ENCODE data around the gene TFCP2L1. TPM values are rescaled to one million over a fixed set of nuclear protein-coding genes. Genes with fewer than 3 reads are reported as not detected.

The TFCP2L1 gene
- total RNA-seq, 2 experiments from 2014 or later, result 0.17 to 0.30 TPM

GRCh38 chr2:121237336-121237979 lies 47.5 kb downstream of the TFCP2L1 start:
- Mint-ChIP-seq H3K4me1 (ENCODE audit: low read depth) (no peaks in the 10 kb centered on the region), H3K36me3 (ENCODE audit: low read depth) (no peaks in the 10 kb centered on the region), H3K27me3 (no peaks in the 10 kb centered on the region), H3K27ac (no peak overlapping the region), H3K9me3 (no peaks in the 10 kb centered on the region), H3K4me3 (no peak overlapping the region)
- DNase-seq (no peak), ATAC-seq (ENCODE audit: poor library complexity) (no peak)
- ChIA-PET POLR2A (no interaction called here), CTCF (no interaction called here)
- Histone ChIP-seq H3K36me3 (ENCODE audit: insufficient read depth, low read length) (no peaks in the 10 kb centered on the region), H3K27me3 (ENCODE audit: control insufficient read depth in 1 of 2, insufficient read depth in 2 of 2, low read length in 2 of 2) (peaks cover 0 to 2% of the 10 kb centered on the region in 2 experiments), H3K27ac (ENCODE audit: low read depth in 1 of 2, low read length in 2 of 2) (no peak overlapping the region), H3K9me3 (ENCODE audit: control insufficient read depth in 1 of 2, insufficient read depth in 1 of 2, low read length in 2 of 2) (peaks cover 0 to 13% of the 10 kb centered on the region in 2 experiments), H3K4me3 (ENCODE audit: low read length) (no peak overlapping the region), H3K4me1 (ENCODE audit: insufficient read depth, low read length) (no peaks in the 10 kb centered on the region)
- no peak for TF ChIP-seq CTCF (IDR thresholded peaks at IDR 0.05)
- intact Hi-C loops (cut with DNase I, micrococcal nuclease), result no loop called here

GRCh38 chr2:121236650-121237180 lies 48.3 kb downstream of the TFCP2L1 start:
- Histone ChIP-seq H3K9me3 (ENCODE audit: control insufficient read depth in 1 of 2, insufficient read depth in 1 of 2, low read length in 2 of 2) (peaks cover 0 to 14% of the 10 kb centered on the region in 2 experiments), H3K4me3 (ENCODE audit: low read length) (no peak overlapping the region), H3K27me3 (ENCODE audit: control insufficient read depth in 1 of 2, insufficient read depth in 2 of 2, low read length in 2 of 2) (peaks cover 0 to 2% of the 10 kb centered on the region in 2 experiments), H3K27ac (ENCODE audit: low read depth in 1 of 2, low read length in 2 of 2) (no peak overlapping the region), H3K36me3 (ENCODE audit: insufficient read depth, low read length) (no peaks in the 10 kb centered on the region), H3K4me1 (ENCODE audit: insufficient read depth, low read length) (no peaks in the 10 kb centered on the region)
- H3K27ac Mint-ChIP-seq, result no peak overlapping the region
- POLR2A ChIA-PET, result no interaction called here
- H3K4me1 Mint-ChIP-seq (ENCODE audit: low read depth), result no peaks in the 10 kb centered on the region
- TF ChIP-seq CTCF (IDR thresholded peaks at IDR 0.05), result no peak
- no peaks in the 10 kb centered on the region for H3K36me3 Mint-ChIP-seq (ENCODE audit: low read depth)
- intact Hi-C loops (cut with DNase I, micrococcal nuclease), result no loop called here
- DNase-seq, result no peak
- ATAC-seq (ENCODE audit: poor library complexity), result no peak
- no peak overlapping the region for H3K4me3 Mint-ChIP-seq
- CTCF ChIA-PET, result no interaction called here
- no peaks in the 10 kb centered on the region for H3K9me3 Mint-ChIP-seq
- H3K27me3 Mint-ChIP-seq, result no peaks in the 10 kb centered on the region

- ATAC-seq (ENCODE audit: poor library complexity) (no peak), DNase-seq (no peak)
- H3K4me3 ChIP-seq (ENCODE audit: low read length), result no peak overlapping the region
- CTCF ChIA-PET, result no interaction called here
- no peaks in the 10 kb centered on the region for H3K36me3 ChIP-seq (ENCODE audit: insufficient read depth, low read length)
- peaks cover 0 to 19% of the 10 kb centered on the region in 2 experiments for H3K9me3 ChIP-seq (ENCODE audit: control insufficient read depth in 1 of 2, insufficient read depth in 1 of 2, low read length in 2 of 2)
- H3K27ac Mint-ChIP-seq, result no peak overlapping the region
- no peaks in the 10 kb centered on the region for H3K9me3 Mint-ChIP-seq
- no peaks in the 10 kb centered on the region for H3K36me3 Mint-ChIP-seq (ENCODE audit: low read depth)
- POLR2A ChIA-PET, result no interaction called here
- H3K27me3 Mint-ChIP-seq, result no peaks in the 10 kb centered on the region
- TF ChIP-seq CTCF (IDR thresholded peaks at IDR 0.05), result no peak
- no peak overlapping the region for H3K4me3 Mint-ChIP-seq
- no peaks in the 10 kb centered on the region for H3K4me1 Mint-ChIP-seq (ENCODE audit: low read depth)
- peaks cover 0 to 2% of the 10 kb centered on the region in 2 experiments for H3K27me3 ChIP-seq (ENCODE audit: control insufficient read depth in 1 of 2, insufficient read depth in 2 of 2, low read length in 2 of 2)
- no peaks in the 10 kb centered on the region for H3K4me1 ChIP-seq (ENCODE audit: insufficient read depth, low read length)
- H3K27ac ChIP-seq (ENCODE audit: low read depth in 1 of 2, low read length in 2 of 2), result no peak overlapping the region
- intact Hi-C loops (cut with DNase I, micrococcal nuclease), result no loop called here
Observed at GRCh38 chr2:121236101-121236640, 48.8 kb downstream of the TFCP2L1 start.
